ENCODE results near the gene IFRD1. TPM values are rescaled to one million over a fixed set of nuclear protein-coding genes. Genes with fewer than 3 reads are reported as not detected.

Gene IFRD1
- total and polyA plus RNA-seq, 8 donors: 44.7 to 141 (median 72.6) TPM

DNA sequence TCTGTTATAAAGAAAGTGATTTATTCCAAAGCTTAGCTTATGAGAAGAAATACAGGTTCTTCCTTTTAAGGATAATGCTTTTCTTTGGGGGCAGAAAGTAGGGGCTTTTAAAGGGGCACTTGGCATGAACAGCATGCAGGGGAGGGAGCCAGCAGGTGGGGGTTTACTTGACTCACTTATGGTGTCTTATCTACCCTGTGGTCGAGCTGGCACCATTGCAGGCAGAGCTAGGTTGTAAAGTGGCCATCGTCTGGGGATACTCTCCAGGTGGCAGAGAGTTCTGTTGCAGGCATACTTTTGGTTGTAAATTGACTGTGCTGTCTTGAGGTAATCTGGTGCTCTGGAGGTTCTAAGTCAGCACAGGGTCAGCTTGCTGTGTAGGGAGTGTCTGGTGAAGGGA, 26.3 kb upstream of the IFRD1 start:
- TF ChIP-seq, protein P1, sequence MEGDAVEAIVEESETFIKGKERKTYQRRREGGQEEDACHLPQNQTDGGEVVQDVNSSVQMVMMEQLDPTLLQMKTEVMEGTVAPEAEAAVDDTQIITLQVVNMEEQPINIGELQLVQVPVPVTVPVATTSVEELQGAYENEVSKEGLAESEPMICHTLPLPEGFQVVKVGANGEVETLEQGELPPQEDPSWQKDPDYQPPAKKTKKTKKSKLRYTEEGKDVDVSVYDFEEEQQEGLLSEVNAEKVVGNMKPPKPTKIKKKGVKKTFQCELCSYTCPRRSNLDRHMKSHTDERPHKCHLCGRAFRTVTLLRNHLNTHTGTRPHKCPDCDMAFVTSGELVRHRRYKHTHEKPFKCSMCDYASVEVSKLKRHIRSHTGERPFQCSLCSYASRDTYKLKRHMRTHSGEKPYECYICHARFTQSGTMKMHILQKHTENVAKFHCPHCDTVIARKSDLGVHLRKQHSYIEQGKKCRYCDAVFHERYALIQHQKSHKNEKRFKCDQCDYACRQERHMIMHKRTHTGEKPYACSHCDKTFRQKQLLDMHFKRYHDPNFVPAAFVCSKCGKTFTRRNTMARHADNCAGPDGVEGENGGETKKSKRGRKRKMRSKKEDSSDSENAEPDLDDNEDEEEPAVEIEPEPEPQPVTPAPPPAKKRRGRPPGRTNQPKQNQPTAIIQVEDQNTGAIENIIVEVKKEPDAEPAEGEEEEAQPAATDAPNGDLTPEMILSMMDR (IDR thresholded peaks at IDR 0.05): no peak
- intact Hi-C loops (cut with DNase I): no loop called here
- Histone ChIP-seq H3K4me1 (peaks cover 7 to 20% (median 15%) of the 10 kb centered on the region in 3 donors), H3K36me3 (no peaks in the 10 kb centered on the region), H3K4me3 (no peak overlapping the region), H3K27ac (peak overlapping the region in 1 of 4 donors; percentile 76), H3K9me3 (no peaks in the 10 kb centered on the region), H3K27me3 (no peaks in the 10 kb centered on the region)
- no peak for FAIRE-seq
- no peak for DNase-seq
- 41 to 46% methylated on average over 2 of the region's 2 CpGs for WGBS, 2 donors
- no peak for ATAC-seq

DNA sequence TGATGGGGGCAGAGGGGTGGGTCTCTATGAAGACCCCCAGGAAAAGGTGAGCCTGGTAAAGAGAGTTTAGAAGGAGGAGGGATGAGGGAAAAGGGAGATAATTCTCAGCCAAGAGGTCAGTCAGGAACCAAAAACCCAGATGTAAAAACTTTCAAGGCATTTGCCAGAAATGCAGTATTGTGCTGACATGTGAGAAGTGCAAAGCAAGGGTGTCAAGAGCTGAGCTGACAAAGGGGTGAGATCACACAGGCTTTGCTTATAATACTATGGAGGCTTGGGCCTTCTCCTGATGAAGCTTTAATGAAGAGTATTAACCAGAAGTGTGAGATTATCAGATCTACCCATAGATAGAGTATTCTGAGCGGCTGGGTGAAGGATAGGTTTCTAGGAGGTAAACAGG, 22.3 kb upstream of the IFRD1 start:
- WGBS, 2 donors: 94 to 100% methylated on average over 1 of the region's 1 CpG
- FAIRE-seq (no peak), DNase-seq (no peak), ATAC-seq (no peak)
- Histone ChIP-seq H3K27ac (no peak overlapping the region), H3K4me3 (no peak overlapping the region), H3K27me3 (no peaks in the 10 kb centered on the region), H3K36me3 (no peaks in the 10 kb centered on the region), H3K4me1 (peaks cover 7 to 10% (median 9%) of the 10 kb centered on the region in 3 donors), H3K9me3 (no peaks in the 10 kb centered on the region)
- intact Hi-C loops (cut with DNase I): no loop called here
- TF ChIP-seq, protein P1 (IDR thresholded peaks at IDR 0.05): no peak

DNA sequence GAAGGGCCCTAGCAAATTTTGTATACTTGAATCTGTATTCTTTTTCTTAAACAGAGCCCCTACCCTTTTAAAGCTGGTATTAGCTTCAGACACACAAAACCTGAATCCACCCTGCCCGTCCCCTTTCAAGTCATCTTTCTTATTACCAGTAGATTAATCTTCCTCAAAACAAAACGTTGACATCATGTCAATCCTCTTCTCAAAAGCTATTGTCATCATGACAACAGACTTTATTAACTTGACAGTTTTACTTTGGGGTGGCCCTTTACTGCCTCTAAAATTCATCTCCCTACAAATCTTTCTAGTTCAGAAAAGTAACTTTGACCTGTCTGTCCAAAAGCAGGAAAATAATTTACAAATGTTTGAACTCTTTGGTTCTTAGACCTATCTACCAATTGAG, 21.5 kb upstream of the IFRD1 start:
- DNase-seq (no peak), ATAC-seq (no peak), FAIRE-seq (no peak)
- no peaks in the 10 kb centered on the region for H3K27me3 ChIP-seq
- no peak overlapping the region for H3K27ac ChIP-seq
- TF ChIP-seq, protein P1 (IDR thresholded peaks at IDR 0.05): no peak
- WGBS, 2 donors: 75 to 86% methylated on average over 2 of the region's 2 CpGs
- intact Hi-C loops (cut with DNase I): no loop called here
- no peak overlapping the region for H3K4me3 ChIP-seq
- H3K4me1 ChIP-seq: peaks cover under 1 to 7% (median 2%) of the 10 kb centered on the region in 3 donors
- no peaks in the 10 kb centered on the region for H3K9me3 ChIP-seq
- no peaks in the 10 kb centered on the region for H3K36me3 ChIP-seq

DNA sequence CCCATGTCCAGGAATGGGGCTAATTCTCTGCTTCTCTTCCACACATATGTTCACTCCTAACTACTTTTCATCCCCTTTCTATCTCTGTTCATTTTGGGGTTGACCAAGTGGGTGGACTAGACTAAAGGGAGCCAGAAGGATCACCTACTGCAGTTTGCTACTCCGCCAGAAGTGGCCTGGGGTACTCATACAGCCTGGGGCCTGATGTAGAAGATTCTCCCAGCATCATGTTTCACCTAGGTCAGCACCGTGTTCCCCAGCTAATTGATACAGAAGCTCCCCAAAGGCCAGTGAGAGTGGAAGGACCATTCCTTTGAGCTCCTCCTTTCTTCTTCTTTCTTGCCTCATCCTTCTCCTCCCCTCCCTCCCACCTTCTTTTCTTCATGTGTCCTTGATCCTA, 19.6 kb upstream of the IFRD1 start:
- no peak for ATAC-seq
- Histone ChIP-seq H3K9me3 (no peaks in the 10 kb centered on the region), H3K4me1 (no peaks in the 10 kb centered on the region), H3K36me3 (no peaks in the 10 kb centered on the region), H3K27ac (no peak overlapping the region), H3K4me3 (no peak overlapping the region), H3K27me3 (no peaks in the 10 kb centered on the region)
- no peak for DNase-seq
- intact Hi-C loops (cut with DNase I): no loop called here
- WGBS, 2 donors: 86 to 97% methylated on average over 2 of the region's 2 CpGs
- TF ChIP-seq, protein P1 (IDR thresholded peaks at IDR 0.05): no peak
- FAIRE-seq: no peak

DNA sequence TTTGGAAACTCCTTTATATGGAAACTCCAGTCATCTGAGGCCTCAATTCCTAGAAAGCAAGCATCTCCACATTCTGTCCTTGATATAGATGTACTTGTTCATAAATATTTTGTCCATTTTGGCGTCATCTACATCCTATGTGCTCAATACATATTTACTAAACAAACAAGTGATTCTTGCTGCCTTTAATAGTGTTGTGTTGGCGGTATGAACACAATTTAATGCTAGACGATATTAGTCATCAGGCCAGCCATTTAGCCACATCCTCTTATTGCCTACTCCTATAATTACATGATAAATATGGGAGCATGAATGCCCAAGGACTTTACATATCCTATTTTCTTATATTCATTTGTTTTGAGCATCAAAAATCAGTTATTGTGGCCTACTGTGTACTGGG, 18.5 kb upstream of the IFRD1 start:
- DNase-seq (no peak), ATAC-seq (no peak), FAIRE-seq (no peak)
- WGBS, 2 donors: 84 to 93% methylated on average over 3 of the region's 3 CpGs
- intact Hi-C loops (cut with DNase I): no loop called here
- H3K9me3 ChIP-seq: no peaks in the 10 kb centered on the region
- H3K4me1 ChIP-seq: no peaks in the 10 kb centered on the region
- H3K27me3 ChIP-seq: no peaks in the 10 kb centered on the region
- H3K36me3 ChIP-seq: no peaks in the 10 kb centered on the region
- TF ChIP-seq, protein P1 (IDR thresholded peaks at IDR 0.05): no peak
- no peak overlapping the region for H3K4me3 ChIP-seq
- no peak overlapping the region for H3K27ac ChIP-seq
